LNCAP (cell line): ENCODE results near the gene RBMS1.

ENCODE experiments used
- TF ChIP-seq, protein P1 (sequence below): fragments of 450-650 bp; IDR thresholded peaks from 2 replicates; pipeline ENCODE4 v1.5.1; 2017; ENCODE audit warnings: mild to moderate bottlenecking

Gene RBMS1

DNA sequence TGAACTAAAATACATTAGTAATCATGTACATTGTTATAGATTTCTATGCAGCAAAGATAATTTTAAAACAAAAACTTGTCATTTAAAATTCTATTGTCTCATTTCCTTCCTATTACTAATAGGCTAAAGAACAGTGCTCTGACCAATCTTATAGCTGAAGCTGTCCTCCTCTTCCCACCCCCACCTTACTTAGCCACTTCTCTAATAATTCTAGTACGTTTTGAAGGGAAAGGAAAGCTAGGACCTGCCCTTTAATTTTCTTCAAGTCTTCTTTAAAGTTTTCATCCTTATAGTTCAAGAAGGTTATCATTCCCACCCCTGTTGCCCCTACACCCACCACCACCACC, 121.6 kb downstream of the RBMS1 start:
- TF ChIP-seq, protein P1, sequence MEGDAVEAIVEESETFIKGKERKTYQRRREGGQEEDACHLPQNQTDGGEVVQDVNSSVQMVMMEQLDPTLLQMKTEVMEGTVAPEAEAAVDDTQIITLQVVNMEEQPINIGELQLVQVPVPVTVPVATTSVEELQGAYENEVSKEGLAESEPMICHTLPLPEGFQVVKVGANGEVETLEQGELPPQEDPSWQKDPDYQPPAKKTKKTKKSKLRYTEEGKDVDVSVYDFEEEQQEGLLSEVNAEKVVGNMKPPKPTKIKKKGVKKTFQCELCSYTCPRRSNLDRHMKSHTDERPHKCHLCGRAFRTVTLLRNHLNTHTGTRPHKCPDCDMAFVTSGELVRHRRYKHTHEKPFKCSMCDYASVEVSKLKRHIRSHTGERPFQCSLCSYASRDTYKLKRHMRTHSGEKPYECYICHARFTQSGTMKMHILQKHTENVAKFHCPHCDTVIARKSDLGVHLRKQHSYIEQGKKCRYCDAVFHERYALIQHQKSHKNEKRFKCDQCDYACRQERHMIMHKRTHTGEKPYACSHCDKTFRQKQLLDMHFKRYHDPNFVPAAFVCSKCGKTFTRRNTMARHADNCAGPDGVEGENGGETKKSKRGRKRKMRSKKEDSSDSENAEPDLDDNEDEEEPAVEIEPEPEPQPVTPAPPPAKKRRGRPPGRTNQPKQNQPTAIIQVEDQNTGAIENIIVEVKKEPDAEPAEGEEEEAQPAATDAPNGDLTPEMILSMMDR = no peak

DNA sequence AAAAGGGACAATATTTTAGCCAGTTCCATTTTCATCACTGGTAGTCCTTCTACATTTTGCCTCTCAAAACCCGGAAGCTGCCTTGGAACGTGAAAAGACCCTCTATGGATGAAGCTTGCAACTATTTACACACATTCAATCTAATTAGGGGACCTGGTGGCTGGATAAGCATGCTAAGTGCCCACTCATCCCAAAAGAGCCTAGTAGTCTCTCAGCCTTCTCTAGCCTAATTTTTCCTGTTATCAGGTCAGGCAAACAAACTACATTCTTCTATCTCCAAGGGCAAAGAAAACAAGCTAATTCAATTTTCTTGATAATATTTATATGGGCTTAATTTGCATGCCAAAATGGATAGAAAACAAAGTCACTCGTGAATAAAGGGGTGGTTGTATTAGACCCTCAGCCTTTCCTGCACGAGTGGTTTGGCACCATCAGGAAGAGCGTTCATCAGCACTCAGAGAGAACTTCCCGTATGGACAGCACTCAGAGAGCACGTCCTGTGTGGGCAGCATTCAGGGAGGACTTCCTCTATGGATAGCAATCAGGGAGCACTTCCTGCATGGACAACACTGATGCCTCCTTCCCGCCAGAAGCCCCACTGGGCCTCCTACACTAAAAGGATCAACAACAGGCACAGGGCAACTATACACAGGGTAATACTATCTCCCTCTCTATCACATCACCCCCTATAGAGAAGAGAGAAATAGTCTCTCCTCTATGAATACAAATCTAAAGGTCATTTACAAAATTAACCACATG, 122.2 kb downstream of the RBMS1 start:
- TF ChIP-seq, protein P1 = no peak

DNA sequence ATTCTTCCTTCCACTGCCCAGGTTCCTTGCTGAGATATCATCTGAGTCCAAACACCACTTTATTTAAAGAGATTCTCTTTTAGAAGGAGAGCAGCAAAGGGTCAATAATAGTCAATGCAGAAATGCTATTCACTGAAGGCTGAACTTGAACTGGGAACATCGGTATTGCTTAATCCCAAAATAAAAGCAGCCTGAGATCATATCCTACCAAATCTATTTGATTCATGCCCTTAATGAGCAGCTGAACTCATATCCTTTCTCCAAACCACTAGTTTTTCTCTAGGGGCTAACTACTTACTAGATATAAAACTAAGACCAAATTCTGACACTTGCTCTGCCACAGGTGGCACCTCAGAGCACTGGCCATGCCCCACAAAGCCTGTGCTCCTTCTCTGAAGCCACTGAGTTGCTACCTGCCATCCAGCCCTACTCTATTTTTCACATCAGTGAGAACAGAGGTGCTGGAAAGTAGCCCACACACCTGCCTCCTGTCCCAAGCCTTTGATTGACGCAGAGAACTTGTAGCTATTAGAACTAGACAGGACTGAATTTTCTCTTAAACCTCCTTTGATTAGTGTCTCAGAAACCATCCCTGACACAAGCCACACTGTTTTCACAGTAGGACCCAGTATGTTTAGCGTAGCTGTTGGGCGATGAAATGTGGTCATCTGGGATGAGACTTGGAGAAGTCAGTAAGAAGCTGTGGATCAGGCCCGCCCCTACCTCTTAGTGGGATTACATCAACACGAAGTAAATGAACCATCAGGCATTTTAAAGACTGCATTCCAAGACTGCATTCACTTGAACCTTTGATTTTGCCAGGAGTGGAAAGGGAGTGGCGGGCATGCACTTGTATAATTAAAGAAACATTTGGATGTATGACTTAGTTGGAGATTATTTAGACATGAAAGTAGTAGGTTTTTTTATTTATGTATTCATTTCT, 124.3 kb downstream of the RBMS1 start:
- TF ChIP-seq, protein P1 = no peak

DNA sequence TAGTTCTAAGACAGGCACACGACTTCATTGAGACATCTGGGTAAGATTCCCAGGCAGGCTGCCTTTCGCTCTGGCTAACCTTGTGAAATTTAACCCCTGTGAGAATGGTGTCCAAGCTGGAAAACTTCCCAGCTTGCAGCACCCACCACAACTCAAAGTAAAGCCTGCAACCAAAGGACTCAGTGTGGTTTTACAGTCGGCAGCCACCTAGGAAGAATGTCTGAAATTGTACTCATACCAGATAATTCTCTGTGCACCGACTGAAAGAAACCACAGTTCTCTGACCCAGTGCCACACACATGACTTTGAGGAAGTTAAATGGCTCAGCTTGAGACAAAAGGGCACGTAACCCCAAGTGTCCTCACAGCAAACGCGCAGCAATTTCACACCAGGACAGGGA, 125.7 kb downstream of the RBMS1 start:
- TF ChIP-seq, protein P1 = no peak

DNA sequence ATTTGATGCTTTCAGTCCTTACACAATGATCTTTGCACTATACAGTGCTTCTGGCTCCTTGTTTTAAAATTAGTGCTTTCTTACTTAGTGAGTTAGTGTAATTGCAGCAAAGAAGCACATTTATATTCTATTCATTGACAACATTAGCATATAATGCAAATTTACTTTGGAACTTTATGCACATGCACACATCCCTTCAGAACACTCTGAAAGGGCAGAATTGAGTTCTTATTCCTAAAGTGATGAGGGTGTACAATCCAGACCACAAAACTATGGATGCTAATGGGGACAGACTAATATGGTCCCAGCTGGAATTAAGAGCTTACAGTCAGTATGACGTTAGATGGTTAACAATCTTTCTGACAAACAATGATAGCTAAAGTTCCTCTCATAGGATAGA, 127.1 kb downstream of the RBMS1 start:
- TF ChIP-seq, protein P1 = no peak

DNA sequence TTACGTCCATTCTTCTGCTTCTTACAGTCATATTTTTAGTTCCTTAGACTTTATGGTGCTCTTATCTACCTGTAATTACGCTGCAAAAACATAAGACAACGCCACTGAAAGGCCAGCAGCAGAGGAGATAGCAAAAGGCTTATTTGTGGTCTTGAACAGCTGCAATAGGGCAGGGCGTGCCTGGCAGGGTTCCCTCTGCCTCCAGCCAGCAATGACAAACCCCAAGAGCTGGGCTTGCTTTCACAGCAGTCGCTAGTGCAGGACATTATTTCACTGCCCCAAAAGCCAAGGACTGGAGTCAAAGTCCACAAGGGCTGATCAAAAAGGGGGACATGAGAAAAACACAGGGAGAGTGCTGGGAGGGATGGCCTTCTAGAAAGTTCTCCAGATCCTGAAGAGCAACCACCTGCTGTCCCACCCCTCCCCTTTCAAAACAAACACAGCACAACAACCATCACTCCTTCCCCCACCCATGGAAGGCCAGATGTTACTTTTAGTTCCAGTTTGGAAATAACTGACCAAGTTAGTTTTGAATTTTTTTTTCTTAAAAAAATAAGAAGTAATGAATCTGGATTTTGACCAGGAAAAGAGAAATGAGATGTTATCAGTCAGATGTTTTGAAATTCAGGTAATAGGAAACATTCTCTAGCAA, 127.8 kb downstream of the RBMS1 start:
- TF ChIP-seq, protein P1 = no peak

DNA sequence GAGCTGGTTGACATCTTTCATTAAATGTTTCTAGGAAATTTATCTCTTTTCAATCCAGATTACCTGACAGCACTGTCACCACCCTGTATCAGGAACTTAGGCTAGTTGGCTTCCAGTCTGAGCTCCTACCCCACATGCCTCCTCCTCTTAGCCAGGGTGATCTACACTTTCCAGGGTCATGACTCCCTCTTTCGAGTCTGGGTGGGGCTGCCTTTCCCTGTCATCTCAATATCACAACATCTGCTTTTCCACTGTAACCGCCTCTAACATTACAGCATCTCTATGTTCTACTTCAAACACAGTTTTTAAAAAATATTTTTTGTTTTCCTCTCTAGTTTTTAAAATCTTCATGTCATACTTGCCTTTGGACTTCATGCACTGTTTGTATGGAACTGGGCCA, 129.2 kb downstream of the RBMS1 start:
- TF ChIP-seq, protein P1 = no peak
